Stimulated activated CD4-positive, alpha-beta T cell treated with anti-CD3 and anti-CD28 coated beads, Interleukin-1b, Interleukin-23, amount 100 ng/mL, for 24 hours (primary cell): ENCODE data around the gene PRMT3.
"Not testable (repeated sequence)": the region's sequence is repeated elsewhere in the genome, so short reads cannot be mapped to it uniquely, and the experiment has no call there.

Experiments
- DNase-seq, 4 experiments: peaks; one replicate each; pipeline ENCODE4 v3.0.0-alpha.2; 2020; ENCODE audit warnings: low read depth in 4 of 4, low spot score in 1 of 4

Gene PRMT3

GRCh38 chr11:20387261-20388095, at the start of gene PRMT3:
TSS of gene PRMT3 (plus strand) at chr11:20387716. CDS start at chr11:20387747, 31 bp downstream.
- DNase-seq, result peak; percentile 93 to 96 (median 96)

GRCh38 chr11:20342347-20343141, 45.0 kb upstream of the PRMT3 start:
- DNase-seq, result no peak

- DNase-seq, result no peak
Measured at GRCh38 chr11:20351136-20351535, 36.4 kb upstream of the PRMT3 start.

GRCh38 chr11:20351751-20352262, 35.7 kb upstream of the PRMT3 start:
- DNase-seq, result no peak

GRCh38 chr11:20353829-20354434, 33.6 kb upstream of the PRMT3 start:
- no peak for DNase-seq

GRCh38 chr11:20355221-20356219, 32.0 kb upstream of the PRMT3 start:
- DNase-seq, result no peak

GRCh38 chr11:20357150-20357549, 30.4 kb upstream of the PRMT3 start:
- no peak for DNase-seq

GRCh38 chr11:20360650-20361049, 26.9 kb upstream of the PRMT3 start:
- no peak for DNase-seq

GRCh38 chr11:20362481-20362880, 25.0 kb upstream of the PRMT3 start:
- DNase-seq, result no peak

GRCh38 chr11:20363149-20363499, 24.4 kb upstream of the PRMT3 start:
- DNase-seq, result no peak

- peak in 3 of 4 experiments; percentile 56 to 66 (median 58) for DNase-seq
Measured at GRCh38 chr11:20363500-20364340, 23.8 kb upstream of the PRMT3 start, which contains the start of gene HTATIP2. TSS of gene HTATIP2 (plus strand) at chr11:20363714. CDS start at chr11:20364238, 524 bp downstream.

GRCh38 chr11:20364341-20364792, 23.1 kb upstream of the PRMT3 start:
- no peak for DNase-seq

- not testable (repeated sequence) for DNase-seq
Measured at GRCh38 chr11:20365465-20365864, 22.1 kb upstream of the PRMT3 start.

- peak in 3 of 4 experiments; percentile 48 to 59 (median 57) for DNase-seq
Measured at GRCh38 chr11:20367313-20367948, 20.1 kb upstream of the PRMT3 start.

GRCh38 chr11:20368438-20368837, 19.1 kb upstream of the PRMT3 start:
- no peak for DNase-seq

- DNase-seq, result no peak
Measured at GRCh38 chr11:20369826-20370225, 17.7 kb upstream of the PRMT3 start.

- no peak for DNase-seq
Measured at GRCh38 chr11:20372081-20372626, 15.4 kb upstream of the PRMT3 start.

GRCh38 chr11:20373147-20373546, 14.4 kb upstream of the PRMT3 start:
- no peak for DNase-seq
